Measurements from ENCODE around the gene BZW2.

Gene BZW2

GRCh38 chr7:16721541-16721940 is 75.6 kb downstream of the BZW2 start:
- no peak for DNase-seq (ENCODE audit: low read depth)

DNA sequence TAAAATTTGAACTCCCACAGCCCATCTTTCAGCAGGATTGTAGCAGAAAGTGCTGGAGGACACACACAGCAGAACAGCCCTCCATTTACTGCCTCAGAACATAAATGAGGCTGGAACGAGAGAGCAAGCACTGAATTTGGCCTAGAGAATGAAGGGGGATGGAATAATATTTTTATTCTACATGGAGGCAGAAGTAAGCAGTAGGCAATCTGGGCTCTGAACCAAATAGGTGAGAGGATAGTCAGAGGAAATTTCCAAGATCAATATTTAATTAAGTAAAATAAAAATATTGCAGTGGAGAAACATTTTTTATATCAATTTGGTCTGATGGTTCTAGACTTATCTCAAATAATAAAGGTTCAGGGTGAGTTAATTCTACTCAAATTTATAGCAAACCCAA is 78.4 kb downstream of the BZW2 start:
- no peak for DNase-seq (ENCODE audit: low read depth)

- no peak for DNase-seq (ENCODE audit: low read depth)
These were observed 80.2 kb downstream of the BZW2 start for GRCh38 chr7:16726189-16726588.

GRCh38 chr7:16727736-16728135 is 81.8 kb downstream of the BZW2 start:
- no peak for DNase-seq (ENCODE audit: low read depth)

DNA sequence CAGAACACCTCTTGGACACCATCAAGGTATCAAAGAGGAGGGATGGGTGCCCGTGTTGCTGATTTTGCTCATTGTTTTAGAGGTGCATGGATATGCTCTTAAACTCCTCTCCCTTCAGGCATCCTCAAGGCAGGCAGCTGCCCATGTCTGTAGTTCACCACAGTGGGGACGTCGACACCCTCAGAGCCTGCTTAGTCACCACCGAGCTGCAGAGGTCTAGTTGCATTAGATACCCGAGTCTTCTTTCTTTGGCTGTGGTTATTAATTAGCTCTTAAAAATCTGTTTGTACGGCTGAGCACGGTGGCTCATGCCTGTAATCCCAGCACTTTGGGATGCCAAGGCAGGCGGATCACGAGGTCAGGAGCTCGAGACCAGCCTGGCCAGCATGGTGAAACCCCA is 82.8 kb downstream of the BZW2 start:
- DNase-seq (ENCODE audit: low read depth): no peak

DNA sequence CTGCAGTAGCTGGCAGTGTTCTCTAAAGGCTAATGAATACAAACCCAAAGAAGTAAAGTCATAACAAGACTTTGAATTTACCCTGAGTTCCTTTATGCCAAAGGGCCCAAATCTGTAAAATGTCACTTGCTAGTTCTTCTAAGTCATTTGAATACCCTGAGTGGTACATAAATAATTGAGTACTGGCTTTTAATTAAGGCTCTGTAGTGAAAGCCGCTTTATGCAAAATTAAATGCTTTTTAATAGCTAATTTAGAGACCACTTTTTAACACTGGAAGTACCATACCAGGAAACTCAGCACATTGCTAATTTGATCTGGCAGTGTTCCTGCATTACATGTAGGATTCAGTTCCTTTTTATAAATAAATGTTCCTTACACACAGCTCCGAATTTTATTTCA is 83.6 kb downstream of the BZW2 start:
- DNase-seq (ENCODE audit: low read depth): no peak

- no peak for DNase-seq (ENCODE audit: low read depth)
These were observed 85.0 kb downstream of the BZW2 start for GRCh38 chr7:16730937-16731336.

GRCh38 chr7:16732828-16733227 is 86.8 kb downstream of the BZW2 start:
- DNase-seq (ENCODE audit: low read depth): no peak

GRCh38 chr7:16734148-16734726 is 88.3 kb downstream of the BZW2 start:
- DNase-seq (ENCODE audit: low read depth): no peak

- no peak for DNase-seq (ENCODE audit: low read depth)
These were observed 89.0 kb downstream of the BZW2 start for GRCh38 chr7:16735020-16735419.

DNA sequence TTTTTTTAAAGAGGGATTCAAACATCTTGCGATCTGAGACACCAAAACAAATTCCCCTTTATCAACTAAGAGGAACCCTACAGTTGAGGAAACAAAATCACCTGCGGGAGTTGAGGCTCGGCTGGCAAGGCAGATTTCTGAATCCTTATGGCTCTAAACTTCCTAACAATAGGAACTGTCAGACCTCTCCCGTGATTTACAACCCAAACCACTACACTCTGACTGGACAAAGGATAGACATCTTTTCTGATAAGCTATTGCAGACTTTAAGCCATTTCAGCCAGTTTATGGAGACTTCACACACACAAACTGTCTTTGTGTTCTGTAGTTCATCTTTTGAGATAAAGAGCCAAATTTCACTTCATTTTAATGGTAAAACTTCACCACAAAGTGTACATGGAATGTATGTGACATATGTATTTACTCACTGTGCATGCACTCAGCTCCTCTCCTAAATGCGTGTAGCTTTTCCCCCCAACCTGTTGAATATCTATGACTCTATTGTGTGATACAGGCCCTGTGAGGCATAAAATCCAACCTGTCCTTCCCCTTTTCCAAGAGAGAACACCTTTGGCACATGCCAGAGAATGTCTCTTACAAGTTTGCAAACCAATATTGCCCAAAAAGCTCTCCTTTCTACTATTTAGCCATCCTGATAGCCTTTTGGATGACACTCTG is 92.2 kb downstream of the BZW2 start:
- no peak for DNase-seq (ENCODE audit: low read depth)

- DNase-seq (ENCODE audit: low read depth): no peak
These were observed 94.1 kb downstream of the BZW2 start for GRCh38 chr7:16739863-16740622.

GRCh38 chr7:16740623-16740953 is 94.6 kb downstream of the BZW2 start:
- no peak for DNase-seq (ENCODE audit: low read depth)

- DNase-seq (ENCODE audit: low read depth): no peak
These were observed 95.0 kb downstream of the BZW2 start for GRCh38 chr7:16740996-16741395.

DNA sequence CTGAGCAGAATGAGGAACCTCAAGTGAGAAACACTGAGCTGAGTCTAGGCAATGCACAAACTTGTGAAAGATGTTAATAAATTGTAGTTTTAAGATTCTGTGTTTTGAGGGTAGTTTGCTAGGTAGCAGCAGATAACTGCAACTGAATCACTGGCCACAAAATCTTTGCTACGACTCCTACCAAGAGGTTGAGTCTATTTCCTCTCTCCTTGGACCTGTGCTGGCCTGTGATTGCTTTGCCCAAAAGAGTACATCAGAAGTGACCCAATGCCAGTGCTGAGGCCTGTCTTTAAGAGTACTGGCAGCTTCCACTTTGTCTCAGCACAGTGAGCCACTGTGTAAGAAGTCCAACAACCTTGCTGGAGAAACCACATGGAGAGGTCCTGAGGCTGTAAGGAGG is 95.7 kb downstream of the BZW2 start:
- DNase-seq (ENCODE audit: low read depth): no peak

GRCh38 chr7:16742547-16742946 is 96.6 kb downstream of the BZW2 start:
- no peak for DNase-seq (ENCODE audit: low read depth)

GRCh38 chr7:16743236-16743635 is 97.3 kb downstream of the BZW2 start:
- DNase-seq (ENCODE audit: low read depth): no peak

GRCh38 chr7:16744518-16745250 is 98.7 kb downstream of the BZW2 start:
- DNase-seq (ENCODE audit: low read depth): no peak

- DNase-seq (ENCODE audit: low read depth): no peak
These were observed 99.7 kb downstream of the BZW2 start for GRCh38 chr7:16745645-16746044.

GRCh38 chr7:16747102-16747501 is 101.1 kb downstream of the BZW2 start:
- no peak for DNase-seq (ENCODE audit: low read depth)

- peak; percentile 23 for DNase-seq (ENCODE audit: low read depth)
These were observed 107.3 kb downstream of the BZW2 start, which contains the start of gene TSPAN13 for GRCh38 chr7:16753102-16753931. Gene TSPAN13, plus strand, starts transcription at chr7:16753755. Its CDS starts 213 bp downstream, at chr7:16753968.
